Left lung (tissue), 10 donors: ENCODE measurements around the gene GAB3. TPM values are rescaled to one million over a fixed set of nuclear protein-coding genes. Genes with fewer than 3 reads are reported as not detected.

Experiments used
- ATAC-seq: fragments of 200-7000 bp; cut with Tn5 transposase; one replicate; pipeline ENCODE4 v1.9.1; 2020; ENCODE audit warnings: moderate library complexity
- DNase-seq, 4 donors: peaks; one replicate each; pipeline ENCODE4 v3.0.0-alpha.2; 2013 to 2020
- H3K27ac ChIP-seq, 2 donors: fragments of 200-600 bp; sonication (generic) in 1 of 2; one replicate each; pipeline versions ENCODE4 v1.5.0 to v1.8.0; 2020 to 2021
- H3K27me3 ChIP-seq, 2 donors: fragments of 200-600 bp; sonication (generic) in 1 of 2; one replicate each; pipeline versions ENCODE4 v1.5.0 to v1.8.0; 2020 to 2021
- H3K36me3 ChIP-seq, 2 donors: fragments of 200-600 bp; sonication (generic) in 1 of 2; one replicate each; pipeline versions ENCODE4 v1.5.0 to v1.8.0; 2020 to 2021
- H3K4me1 ChIP-seq, 2 donors: fragments of 200-600 bp; one replicate each; pipeline ENCODE4 v1.8.0; 2021
- H3K4me3 ChIP-seq, 2 donors: fragments of 200-600 bp; sonication (generic) in 1 of 2; one replicate each; pipeline versions ENCODE4 v1.5.0 to v1.8.0; 2020 to 2021; ENCODE audit warnings: mild to moderate bottlenecking in 1 of 2
- H3K9me3 ChIP-seq, 2 donors: fragments of 200-600 bp; sonication (generic) in 1 of 2; one replicate each; pipeline versions ENCODE4 v1.5.0 to v1.8.0; 2020 to 2021
- intact Hi-C, 2 donors: fragments of 100-400 bp; cut with DNase I; formaldehyde crosslinking; loops; one replicate each; pipeline versions ENCODE4 v1.11.2 to v1.14.2; 2022
- polyA plus RNA-seq, 6 donors: library from polyadenylated mRNA; unstranded; fragments of 120-200 nt; gene quantifications; one replicate each; pipeline ENCODE4 v1.2.1, GENCODE V29; 2013; ENCODE audit not compliant: insufficient read length in 6 of 6
- total RNA-seq, 2 donors: library from RNA; stranded (reverse); fragmentation: NEBNext Ultra II Directional; extraction: Animal tissue kit (Norgen Biotek cat#: 25700); gene quantifications; one replicate each; pipeline ENCODE4 v1.2.1, GENCODE V29; 2021
- TF ChIP-seq, protein P1 (sequence below), 2 donors: fragments of 200-600 bp; sonication (generic) in 1 of 2; IDR thresholded peaks; one replicate each; pipeline versions ENCODE4 v1.5.0 to v1.8.0; 2021; ENCODE audit warnings: antibody characterized with exemption in 2 of 2
- donor health status: DM: no; HTN: yes; CAD: no.
- donor health status: DM: no; HTN: no; CAD: no.

Gene GAB3
- total and polyA plus RNA-seq, 8 donors: 6.6 to 15.0 (median 7.8) TPM

DNA sequence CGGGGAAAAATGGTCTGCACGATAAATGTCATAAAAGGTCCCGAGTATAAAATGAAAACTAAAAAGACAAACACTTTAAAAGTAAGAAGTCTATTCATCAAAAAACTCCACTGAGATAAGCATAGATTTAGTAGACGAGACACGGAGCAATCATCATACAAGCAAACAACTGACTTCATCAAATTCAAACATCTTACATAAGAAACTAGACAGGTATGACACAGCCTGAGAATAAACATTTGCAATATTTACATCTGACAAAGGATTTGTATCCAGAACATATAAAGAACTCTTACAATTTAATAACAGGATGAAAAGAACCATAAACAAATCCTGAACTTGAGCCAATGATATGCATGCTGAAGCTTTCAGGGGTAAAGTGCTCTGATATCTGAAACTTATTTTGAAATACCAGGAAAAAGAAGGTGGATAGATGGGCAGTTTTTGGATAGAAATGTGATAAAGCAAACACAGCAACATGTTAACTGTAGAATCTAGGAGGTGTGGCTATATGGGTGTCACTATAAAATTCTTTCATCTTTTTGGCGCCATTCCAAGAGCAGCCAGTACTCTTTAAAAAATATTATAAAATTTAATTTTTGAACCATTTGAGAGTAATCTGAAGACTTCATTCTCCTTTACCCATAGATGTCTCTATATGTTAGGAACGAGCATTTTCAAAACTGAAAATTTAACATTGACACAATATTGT lies 42.4 kb upstream of the GAB3 start:
- H3K36me3 ChIP-seq: no peaks in the 10 kb centered on the region
- intact Hi-C loops: no loop called here
- TF ChIP-seq, protein P1, sequence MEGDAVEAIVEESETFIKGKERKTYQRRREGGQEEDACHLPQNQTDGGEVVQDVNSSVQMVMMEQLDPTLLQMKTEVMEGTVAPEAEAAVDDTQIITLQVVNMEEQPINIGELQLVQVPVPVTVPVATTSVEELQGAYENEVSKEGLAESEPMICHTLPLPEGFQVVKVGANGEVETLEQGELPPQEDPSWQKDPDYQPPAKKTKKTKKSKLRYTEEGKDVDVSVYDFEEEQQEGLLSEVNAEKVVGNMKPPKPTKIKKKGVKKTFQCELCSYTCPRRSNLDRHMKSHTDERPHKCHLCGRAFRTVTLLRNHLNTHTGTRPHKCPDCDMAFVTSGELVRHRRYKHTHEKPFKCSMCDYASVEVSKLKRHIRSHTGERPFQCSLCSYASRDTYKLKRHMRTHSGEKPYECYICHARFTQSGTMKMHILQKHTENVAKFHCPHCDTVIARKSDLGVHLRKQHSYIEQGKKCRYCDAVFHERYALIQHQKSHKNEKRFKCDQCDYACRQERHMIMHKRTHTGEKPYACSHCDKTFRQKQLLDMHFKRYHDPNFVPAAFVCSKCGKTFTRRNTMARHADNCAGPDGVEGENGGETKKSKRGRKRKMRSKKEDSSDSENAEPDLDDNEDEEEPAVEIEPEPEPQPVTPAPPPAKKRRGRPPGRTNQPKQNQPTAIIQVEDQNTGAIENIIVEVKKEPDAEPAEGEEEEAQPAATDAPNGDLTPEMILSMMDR (IDR thresholded peaks at IDR 0.05): no peak
- DNase-seq (no peak), ATAC-seq (no peak)
- no peaks in the 10 kb centered on the region for H3K9me3 ChIP-seq
- no peaks in the 10 kb centered on the region for H3K27me3 ChIP-seq
- peaks cover 0 to 7% of the 10 kb centered on the region in 2 donors for H3K4me1 ChIP-seq
- no peak overlapping the region for H3K27ac ChIP-seq
- H3K4me3 ChIP-seq: no peak overlapping the region

GRCh38 chrX:154791939-154792338 lies 41.1 kb upstream of the GAB3 start:
- intact Hi-C loops: no loop called here
- Histone ChIP-seq H3K27ac (no peak overlapping the region), H3K9me3 (no peaks in the 10 kb centered on the region), H3K27me3 (no peaks in the 10 kb centered on the region), H3K36me3 (no peaks in the 10 kb centered on the region), H3K4me3 (no peak overlapping the region), H3K4me1 (peaks cover 0 to 5% of the 10 kb centered on the region in 2 donors)
- DNase-seq: no peak
- TF ChIP-seq, protein P1 (IDR thresholded peaks at IDR 0.05): no peak
- ATAC-seq: no peak

GRCh38 chrX:154791467-154791866 lies 40.6 kb upstream of the GAB3 start:
- DNase-seq (no peak), ATAC-seq (no peak)
- no peaks in the 10 kb centered on the region for H3K9me3 ChIP-seq
- peaks cover 0 to 5% of the 10 kb centered on the region in 2 donors for H3K4me1 ChIP-seq
- intact Hi-C loops: no loop called here
- H3K4me3 ChIP-seq: no peak overlapping the region
- TF ChIP-seq, protein P1 (IDR thresholded peaks at IDR 0.05): no peak
- H3K27me3 ChIP-seq: no peaks in the 10 kb centered on the region
- H3K27ac ChIP-seq: no peak overlapping the region
- no peaks in the 10 kb centered on the region for H3K36me3 ChIP-seq

- Histone ChIP-seq H3K36me3 (peaks cover 0 to 10% of the 10 kb centered on the region in 2 donors), H3K4me3 (no peak overlapping the region), H3K9me3 (no peaks in the 10 kb centered on the region), H3K4me1 (peaks cover 0 to 9% of the 10 kb centered on the region in 2 donors), H3K27me3 (no peaks in the 10 kb centered on the region), H3K27ac (no peak overlapping the region)
- ATAC-seq: no peak
- TF ChIP-seq, protein P1 (IDR thresholded peaks at IDR 0.05): no peak
- intact Hi-C loops: loop anchor here in 1 of 2 donors (5.0 kb wide), 1 partner anchor 52 kb away; no protein-coding TSS in a partner anchor
- no peak for DNase-seq
These were observed 34.8 kb upstream of the GAB3 start for GRCh38 chrX:154785716-154786115.

GRCh38 chrX:154784149-154784995 lies 33.5 kb upstream of the GAB3 start:
- peaks cover 0 to 9% of the 10 kb centered on the region in 2 donors for H3K4me1 ChIP-seq
- DNase-seq: no peak
- ATAC-seq: no peak
- H3K9me3 ChIP-seq: no peaks in the 10 kb centered on the region
- intact Hi-C loops: no loop called here
- peak overlapping the region in 1 of 2 donors; percentile 53 for H3K27ac ChIP-seq
- TF ChIP-seq, protein P1 (IDR thresholded peaks at IDR 0.05): no peak
- H3K27me3 ChIP-seq: no peaks in the 10 kb centered on the region
- H3K4me3 ChIP-seq: no peak overlapping the region
- peaks cover 0 to 22% of the 10 kb centered on the region in 2 donors for H3K36me3 ChIP-seq
